ENCODE results near the gene ILDR2. TPM values are rescaled to one million over a fixed set of nuclear protein-coding genes. Genes with fewer than 3 reads are reported as not detected.

ILDR2 gene
- total and polyA plus RNA-seq, 3 donors from 2014 or later: 36.8 to 217 (median 172) TPM

DNA sequence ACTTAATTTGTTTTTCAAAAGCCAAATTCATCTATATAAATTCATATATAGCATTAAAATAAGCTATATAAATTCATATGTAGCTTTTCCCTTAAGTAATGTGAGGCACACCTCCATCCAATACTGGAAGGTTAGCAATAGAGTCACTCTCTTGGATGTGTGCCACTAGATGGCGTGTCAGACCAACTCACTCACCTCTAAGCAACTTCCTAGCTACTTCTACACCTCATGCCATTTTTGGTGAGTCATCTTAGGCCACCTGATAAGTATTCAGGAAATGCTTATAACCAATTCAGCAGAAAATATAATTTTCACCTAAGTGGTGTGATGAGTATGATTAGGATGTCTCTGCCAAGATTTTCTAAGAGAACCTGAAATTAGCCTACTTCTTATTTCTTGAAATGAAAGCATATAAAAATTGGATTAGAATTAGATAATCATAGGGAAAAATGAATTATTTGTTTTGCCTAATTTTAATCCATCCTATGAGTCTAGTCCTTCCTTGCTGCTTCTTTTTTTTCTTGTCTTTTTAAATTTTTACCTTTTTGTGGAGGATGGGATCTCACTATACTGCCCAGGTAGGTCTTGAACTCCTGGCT, 64.8 kb downstream of the ILDR2 start:
- Histone ChIP-seq H3K4me3 (no peak overlapping the region), H3K9me3 (no peaks in the 10 kb centered on the region), H3K36me3 (ENCODE audit: low read depth, missing control alignments) (no peaks in the 10 kb centered on the region), H3K27ac (no peak overlapping the region), H3K4me1 (no peaks in the 10 kb centered on the region), H3K27me3 (no peaks in the 10 kb centered on the region)
- TF ChIP-seq POLR2A (IDR thresholded peaks at IDR 0.05) (no peak), CTCF (IDR thresholded peaks at IDR 0.05) (peak; percentile 36 to 50 (median 43))
- peak; percentile 83 for DNase-seq
- WGBS, 2 donors: 10 to 22% methylated on average over 1 of the region's 1 CpG
- intact Hi-C loops (cut with DNase I; ENCODE audit: low total_unique reads): no loop called here

GRCh38 chr1:166908942-166909341, 66.4 kb downstream of the ILDR2 start:
- no peak for TF ChIP-seq CTCF (IDR thresholded peaks at IDR 0.05)
- no peak for TF ChIP-seq POLR2A (IDR thresholded peaks at IDR 0.05)
- H3K27me3 ChIP-seq: no peaks in the 10 kb centered on the region
- no peak overlapping the region for H3K4me3 ChIP-seq
- no peaks in the 10 kb centered on the region for H3K36me3 ChIP-seq (ENCODE audit: low read depth, missing control alignments)
- no peaks in the 10 kb centered on the region for H3K9me3 ChIP-seq
- no peaks in the 10 kb centered on the region for H3K4me1 ChIP-seq
- DNase-seq: no peak
- intact Hi-C loops (cut with DNase I; ENCODE audit: low total_unique reads): no loop called here
- no peak overlapping the region for H3K27ac ChIP-seq
- 86 to 100% methylated on average over 1 of the region's 1 CpG for WGBS, 2 donors

- Histone ChIP-seq H3K27me3 (no peaks in the 10 kb centered on the region), H3K4me1 (no peaks in the 10 kb centered on the region), H3K36me3 (ENCODE audit: low read depth, missing control alignments) (no peaks in the 10 kb centered on the region), H3K27ac (no peak overlapping the region), H3K4me3 (no peak overlapping the region), H3K9me3 (no peaks in the 10 kb centered on the region)
- no peak for TF ChIP-seq POLR2A (IDR thresholded peaks at IDR 0.05)
- no peak for DNase-seq
- intact Hi-C loops (cut with DNase I; ENCODE audit: low total_unique reads): no loop called here
- WGBS, 2 donors: 71 to 80% methylated on average over 3 of the region's 3 CpGs
These were observed 67.6 kb downstream of the ILDR2 start for GRCh38 chr1:166907763-166908162.

DNA sequence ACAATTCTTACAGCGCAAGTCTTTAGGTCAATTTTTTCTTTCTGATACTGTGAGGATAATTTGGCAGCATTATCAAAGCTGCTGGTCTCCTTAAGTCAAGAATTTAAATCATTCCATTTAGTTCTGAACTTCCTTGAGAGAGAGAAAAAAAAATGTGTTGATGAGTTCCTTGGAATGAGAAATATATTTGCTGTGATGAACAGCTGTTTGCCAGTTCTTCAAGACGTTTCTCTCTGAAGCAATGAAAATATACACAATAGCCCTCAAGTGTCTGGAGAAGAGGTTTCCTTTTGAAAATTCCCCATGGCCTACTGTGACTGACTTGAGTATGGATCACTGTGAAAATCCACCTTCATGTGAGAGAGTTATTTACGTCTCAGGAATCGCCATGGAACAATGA, 68.3 kb downstream of the ILDR2 start:
- Histone ChIP-seq H3K36me3 (ENCODE audit: low read depth, missing control alignments) (no peaks in the 10 kb centered on the region), H3K27ac (no peak overlapping the region), H3K4me3 (no peak overlapping the region), H3K4me1 (no peaks in the 10 kb centered on the region), H3K27me3 (no peaks in the 10 kb centered on the region), H3K9me3 (no peaks in the 10 kb centered on the region)
- 84 to 86% methylated on average over 4 of the region's 4 CpGs for WGBS, 2 donors
- DNase-seq: no peak
- intact Hi-C loops (cut with DNase I; ENCODE audit: low total_unique reads): no loop called here
- no peak for TF ChIP-seq POLR2A (IDR thresholded peaks at IDR 0.05)
- no peak for TF ChIP-seq CTCF (IDR thresholded peaks at IDR 0.05)

- Histone ChIP-seq H3K27ac (no peak overlapping the region), H3K4me3 (no peak overlapping the region), H3K36me3 (ENCODE audit: low read depth, missing control alignments) (no peaks in the 10 kb centered on the region), H3K9me3 (no peaks in the 10 kb centered on the region), H3K27me3 (no peaks in the 10 kb centered on the region), H3K4me1 (no peaks in the 10 kb centered on the region)
- intact Hi-C loops (cut with DNase I; ENCODE audit: low total_unique reads): no loop called here
- no peak for TF ChIP-seq CTCF (IDR thresholded peaks at IDR 0.05)
- TF ChIP-seq POLR2A (IDR thresholded peaks at IDR 0.05): no peak
- DNase-seq: no peak
- WGBS, 2 donors: 71 to 86% methylated on average over 3 of the region's 3 CpGs
These were observed 68.7 kb downstream of the ILDR2 start for GRCh38 chr1:166906647-166907046.
